GM12878 (cell line): ENCODE measurements around the gene TPCN1. TPM values are rescaled to one million over a fixed set of nuclear protein-coding genes. Genes with fewer than 3 reads are reported as not detected.

ENCODE experiments used
- ATAC-seq: fragments of 200-7000 bp; cut with Tn5 transposase; 3 replicates; pipeline ENCODE4 v1.9.1; 2020; ENCODE audit warnings: mild to moderate bottlenecking, moderate library complexity
- BruUV-seq: library from RNA; stranded (reverse); fragments of 400-500 nt; replicated peaks from 2 replicates; lab custom pipeline; 2021; lab: Mats Ljungman, UMichigan
- CTCF ChIA-PET: fragments of 300-600 bp; sonication (Branson Sonifier 250); formaldehyde crosslinking; extraction: SDS; loops from one replicate; lab custom pipeline; 2021; ENCODE audit warnings: inconsistent platforms; lab: Yijun Ruan, JAX
- POLR2A ChIA-PET: fragments of 350-600 bp; formaldehyde crosslinking; extraction: SDS; loops from one replicate; lab custom pipeline; 2021; ENCODE audit warnings: inconsistent platforms; lab: Charles Lee
- RAD21 ChIA-PET: fragments of 300-600 bp; sonication (Branson Sonifier 250); formaldehyde crosslinking; loops from one replicate; lab custom pipeline; 2023; ENCODE audit warnings: antibody characterized with exemption; ENCODE audit not compliant: unreplicated experiment; lab: Charles Lee
- SMC1A ChIA-PET: fragments of 300-600 bp; sonication (Branson Sonifier 250); formaldehyde crosslinking; loops from one replicate; lab custom pipeline; 2023; ENCODE audit not compliant: unreplicated experiment, uncharacterized antibody; lab: Charles Lee
- DNase-seq: peaks from one replicate; pipeline ENCODE4 v3.0.0-alpha.2; 2011; ENCODE audit warnings: low read depth, low spot score
- FAIRE-seq: peaks from 3 replicates; lab custom pipeline; 2011; peaks lifted over from hg19 to GRCh38; lab: Jason Lieb, UNC
- H2AFZ ChIP-seq: 2 replicates; pipeline ENCODE4 v1.6.0; 2011; ENCODE audit warnings: low read depth, low read length, control low read depth; ENCODE audit not compliant: control insufficient read depth
- H3K27ac ChIP-seq: 2 replicates; pipeline ENCODE4 v1.5.1; 2011; ENCODE audit warnings: control low read depth; ENCODE audit not compliant: control insufficient read depth, insufficient read depth
- H3K27me3 ChIP-seq, 2 experiments: replicated peaks in 1 of 2; 2 replicates each; pipeline versions ENCODE4 v1.6.0 to v1.6.1; 2011; ENCODE audit warnings: low read length in 1 of 2; ENCODE audit not compliant: control insufficient read depth in 2 of 2, insufficient read depth in 2 of 2
- H3K36me3 ChIP-seq, 2 experiments: 2 replicates each; pipeline ENCODE4 v1.5.1; 2011; ENCODE audit warnings: low read length in 1 of 2; ENCODE audit not compliant: control insufficient read depth in 2 of 2, insufficient read depth in 2 of 2
- H3K4me1 ChIP-seq: 2 replicates; pipeline ENCODE4 v1.6.1; 2011; ENCODE audit warnings: mild to moderate bottlenecking, low read length, moderate library complexity, mixed read lengths; ENCODE audit not compliant: control insufficient read depth, insufficient read depth
- H3K4me2 ChIP-seq: 2 replicates; pipeline ENCODE4 v1.6.0; 2011; ENCODE audit warnings: control low read depth; ENCODE audit not compliant: control insufficient read depth, insufficient read depth
- H3K4me3 ChIP-seq: fragments of 200-600 bp; sonication (generic); 2 replicates; pipeline ENCODE4 v1.5.1; 2016
- H3K79me2 ChIP-seq: 2 replicates; pipeline ENCODE4 v1.6.0; 2011; ENCODE audit warnings: low read length; ENCODE audit not compliant: control insufficient read depth, insufficient read depth
- H3K9ac ChIP-seq: 2 replicates; pipeline ENCODE4 v1.8.0; 2011; ENCODE audit warnings: low read length, control low read depth, mixed read lengths; ENCODE audit not compliant: control insufficient read depth, insufficient read depth
- H3K9me3 ChIP-seq: replicated peaks from 3 replicates; pipeline ENCODE4 v1.5.1; 2011; ENCODE audit warnings: mild to moderate bottlenecking, low read length; ENCODE audit not compliant: control insufficient read depth, insufficient read depth
- H4K20me1 ChIP-seq: 2 replicates; pipeline ENCODE4 v1.6.0; 2011; ENCODE audit not compliant: control insufficient read depth, insufficient read depth
- BACH1 ChIP-seq: fragments of 450-650 bp; IDR thresholded peaks from 2 replicates; pipeline ENCODE4 v1.6.1; 2017; ENCODE audit warnings: mild to moderate bottlenecking, borderline replicate concordance
- CHD2 ChIP-seq: IDR thresholded peaks from 2 replicates; pipeline ENCODE4 v1.6.1; 2011; ENCODE audit warnings: low read depth, low read length, improper control_type of control experiment, borderline replicate concordance
- EZH2 ChIP-seq: IDR thresholded peaks from 2 replicates; pipeline ENCODE4 v1.6.1; 2012; ENCODE audit warnings: low read depth, mild to moderate bottlenecking, control low read depth, inconsistent platforms, low read length, borderline replicate concordance; ENCODE audit not compliant: control insufficient read depth
- FOXM1 ChIP-seq: IDR thresholded peaks from 2 replicates; pipeline ENCODE4 v1.6.1; 2012; ENCODE audit warnings: low read depth, mild to moderate bottlenecking, inconsistent platforms, low read length, moderate library complexity
- MXI1 ChIP-seq: fragments of 150-350 bp; IDR thresholded peaks from 2 replicates; pipeline ENCODE4 v1.6.1; 2011; ENCODE audit warnings: low read depth, mild to moderate bottlenecking, inconsistent platforms, low read length, improper control_type of control experiment
- MYB ChIP-seq: fragments of 150-350 bp; IDR thresholded peaks from 2 replicates; pipeline ENCODE4 v1.6.1; 2014; ENCODE audit warnings: mild to moderate bottlenecking, low read depth, low read length, borderline replicate concordance
- POLR2A ChIP-seq: IDR thresholded peaks from 2 replicates; pipeline ENCODE4 v1.6.1; 2011; ENCODE audit warnings: low read depth, mild to moderate bottlenecking, low read length
- RB1 ChIP-seq: fragments of 450-650 bp; formaldehyde crosslinking; IDR thresholded peaks from 2 replicates; pipeline ENCODE4 v1.6.1; 2017; ENCODE audit warnings: mild to moderate bottlenecking, borderline replicate concordance
- REST ChIP-seq: IDR thresholded peaks from 2 replicates; pipeline ENCODE4 v1.6.1; 2012; ENCODE audit warnings: mild to moderate bottlenecking, low read depth, low read length
- SMAD5 ChIP-seq: IDR thresholded peaks from 2 replicates; pipeline ENCODE4 v1.6.1; 2016; ENCODE audit warnings: antibody characterized with exemption, low read depth
- SMARCA5 ChIP-seq: fragments of 450-650 bp; IDR thresholded peaks from 2 replicates; pipeline ENCODE4 v1.6.1; 2017; ENCODE audit warnings: mild to moderate bottlenecking
- SP1 ChIP-seq: IDR thresholded peaks from one replicate; pipeline ENCODE4 v1.6.1; 2011; ENCODE audit warnings: low read depth, low read length
- SRF ChIP-seq, 2 experiments: IDR thresholded peaks; 2 replicates each; pipeline ENCODE4 v1.6.1; 2011; ENCODE audit warnings: low read depth in 2 of 2, low read length in 2 of 2, mild to moderate bottlenecking in 1 of 2, moderate library complexity in 1 of 2
- TARDBP ChIP-seq: IDR thresholded peaks from 2 replicates; pipeline ENCODE4 v1.6.1; 2016; ENCODE audit warnings: borderline replicate concordance
- TCF12 ChIP-seq: IDR thresholded peaks from 2 replicates; pipeline ENCODE4 v1.6.1; 2011; ENCODE audit warnings: low read depth, mild to moderate bottlenecking, low read length
- WGBS: methylation state at CpG from one replicate; pipeline ENCODE4 v1.1.6; 2016; ENCODE audit warnings: low lambda C conversion rate; ENCODE audit not compliant: insufficient replicate concordance, insufficient coverage; ENCODE audit errors: missing lambda C conversion rate; 5-methylcytosine and 5-hydroxymethylcytosine counted together
- in situ Hi-C: fragments of 300-500 bp; cut with MboI; formaldehyde crosslinking; loops from 9 replicates; pipeline ENCODE4 v1.14.3; 2018; ENCODE audit warnings: mixed read lengths
- intact Hi-C: fragments of 100-400 bp; cut with micrococcal nuclease; formaldehyde crosslinking; loops from one replicate; pipeline ENCODE4 v1.14.2; 2022; ENCODE audit not compliant: unreplicated experiment
- polyA plus RNA-seq, 11 experiments: library from polyadenylated mRNA; depleted of rRNA in 4 of 11; unstranded in 6 of 11; stranded (reverse) in 5 of 11; fragments of >200 nt; fragmentation: Nextera tagmentation in 4 of 11; fragmentation: Illumina TruSeq in 1 of 11; extraction: Ambion mirVana in 4 of 11; extraction: Trizol in 1 of 11; gene quantifications; 1 replicate in 1 of 11; 2 replicates in 10 of 11; pipeline versions ENCODE4 v1.2.1 to v1.2.3, GENCODE V29; 2011 to 2016; ENCODE audit warnings: inconsistent platforms in 2 of 11, missing spikeins in 2 of 11, low read depth in 1 of 11
- total RNA-seq, 4 experiments: library from RNA; depleted of rRNA in 3 of 4; stranded (reverse); fragments of >200 nt in 3 of 4; fragmentation: Illumina TruSeq in 1 of 4; extraction: Trizol in 1 of 4; gene quantifications; 2 replicates each; pipeline versions ENCODE4 v1.2.1 to v1.2.3, GENCODE V29; 2013 to 2021

TPCN1 gene
- total and polyA plus RNA-seq, 10 of the 15 experiments (the other 5 are each of a cell fraction or from before 2014, with no cell fraction given): 0.79 to 30.9 (median 19.4) TPM

- no peak overlapping the region for H3K9ac ChIP-seq
- no peak for DNase-seq
- TF ChIP-seq TARDBP: no peak
- TF ChIP-seq TCF12: no peak
- TF ChIP-seq EZH2: no peak
- TF ChIP-seq REST: no peak
- no peak for TF ChIP-seq POLR2A
- no peak for TF ChIP-seq RB1
- no peak for TF ChIP-seq CHD2
- TF ChIP-seq MXI1: no peak
- no peak for TF ChIP-seq MYB
- no peak for TF ChIP-seq SRF (IDR thresholded peaks at IDR 0.05; ENCODE audit: low read depth in 2 of 2, low read length in 2 of 2)
- TF ChIP-seq SMARCA5: no peak
- TF ChIP-seq SMAD5: no peak
- TF ChIP-seq BACH1: no peak
- TF ChIP-seq SP1: no peak
- no peak for TF ChIP-seq FOXM1
- TF ChIP-seq, all 136 proteins: peak for 0
- no peaks in the 10 kb centered on the region for H3K4me1 ChIP-seq
- ChIA-PET SMC1A (no interaction called here), CTCF (interaction anchor here (0.8 to 1.7 kb wide), 2 partner anchors 14 to 102 kb away, joined by 3 read pairs; no protein-coding TSS in a partner anchor), POLR2A (interaction anchor here (1.0 to 1.7 kb wide), 2 partner anchors 9 to 30 kb away, joined by 3 to 6 read pairs; no protein-coding TSS in a partner anchor), RAD21 (no interaction called here)
- no peak overlapping the region for H3K27ac ChIP-seq
- H3K36me3 ChIP-seq: no peaks in the 10 kb centered on the region; a peak in 1 of 4 replicates
- H3K79me2 ChIP-seq: no peaks in the 10 kb centered on the region; the same call in 1 of the 2 replicates
- H3K9me3 ChIP-seq: no peaks in the 10 kb centered on the region
- intact Hi-C loops (no loop called here), in situ Hi-C loops (no loop called here)
- no peak for FAIRE-seq
- no peaks in the 10 kb centered on the region for H4K20me1 ChIP-seq
- H3K4me3 ChIP-seq: peak overlapping the region; percentile 74; the same call in 1 of the 2 replicates
- no peak overlapping the region for H2AFZ ChIP-seq
- no peak for ATAC-seq
- peak overlapping the region; percentile 12 for H3K4me2 ChIP-seq
- 85% methylated on average over 5 of the region's 5 CpGs for WGBS
- no TSS peak for BruUV-seq
- H3K27me3 ChIP-seq: no peaks in the 10 kb centered on the region
These were observed 112.1 kb downstream of the TPCN1 start for GRCh38 chr12:113333418-113333750.
